NB4 (cell line): ENCODE results near the gene PDIA5.

Experiments used
- CTCF ChIP-seq: IDR thresholded peaks from one replicate; pipeline ENCODE4 v1.5.1; 2012; ENCODE audit warnings: low read depth, low read length
- POLR2A ChIP-seq: IDR thresholded peaks from 2 replicates; pipeline ENCODE4 v1.6.1; 2011; ENCODE audit warnings: mild to moderate bottlenecking; ENCODE audit not compliant: insufficient read length; ENCODE audit errors: extremely low read depth

GRCh38 chr3:123083383-123084124, 16.7 kb downstream of the PDIA5 start:
- TF ChIP-seq CTCF (no peak), POLR2A (no peak)
